ENCODE data around the gene PABPC1L2A. TPM values are rescaled to one million over a fixed set of nuclear protein-coding genes. Genes with fewer than 3 reads are reported as not detected.
"Not testable (repeated sequence)": the region's sequence is repeated elsewhere in the genome, so short reads cannot be mapped to it uniquely, and the experiment has no call there.

PABPC1L2A gene
- total and polyA plus RNA-seq, 9 donors = not detected

GRCh38 chrX:73076838-73077237 is 2.5 kb downstream of the PABPC1L2A start:
- TF ChIP-seq POLR2A (IDR thresholded peaks at IDR 0.05) = no peak
- TF ChIP-seq EP300 (IDR thresholded peaks at IDR 0.05) = no peak
- TF ChIP-seq CTCF (IDR thresholded peaks at IDR 0.05) = no peak
- Histone ChIP-seq H3K27ac (no peak overlapping the region), H3K9me3 (no peaks in the 10 kb centered on the region), H3K4me3 (no peak overlapping the region), H3K36me3 (no peaks in the 10 kb centered on the region), H3K4me1 (ENCODE audit: insufficient read depth) (no peaks in the 10 kb centered on the region), H3K27me3 (no peaks in the 10 kb centered on the region)
- intact Hi-C loops (cut with DNase I) = no loop called here
- 14 to 33% (median 26%) methylated on average over 2 of the region's 2 CpGs for WGBS, 3 donors
- no peak for DNase-seq

- intact Hi-C loops (cut with DNase I) = no loop called here
- TF ChIP-seq EP300 (IDR thresholded peaks at IDR 0.05) (no peak), POLR2A (IDR thresholded peaks at IDR 0.05) (no peak), CTCF (IDR thresholded peaks at IDR 0.05) (no peak)
- DNase-seq = no peak
Measured at GRCh38 chrX:73069365-73070035, 9.8 kb downstream of the PABPC1L2A start.

GRCh38 chrX:73068467-73069364 is 10.6 kb downstream of the PABPC1L2A start:
- Histone ChIP-seq H3K4me3 (no peak overlapping the region), H3K36me3 (no peaks in the 10 kb centered on the region), H3K27ac (no peak overlapping the region), H3K27me3 (no peaks in the 10 kb centered on the region), H3K9me3 (no peaks in the 10 kb centered on the region), H3K4me1 (ENCODE audit: insufficient read depth) (no peaks in the 10 kb centered on the region)
- 90 to 93% (median 90%) methylated on average over 35 to 44 of the region's 44 CpGs for WGBS, 3 donors
- intact Hi-C loops (cut with DNase I) = no loop called here
- no peak for DNase-seq
- no peak for TF ChIP-seq CTCF (IDR thresholded peaks at IDR 0.05)
- no peak for TF ChIP-seq POLR2A (IDR thresholded peaks at IDR 0.05)
- no peak for TF ChIP-seq EP300 (IDR thresholded peaks at IDR 0.05)

More at GRCh38 chrX:73069365-73070035, 9.8 kb downstream of the PABPC1L2A start:
- H3K27ac ChIP-seq = no peak overlapping the region
- no peaks in the 10 kb centered on the region for H3K27me3 ChIP-seq
- H3K9me3 ChIP-seq = no peaks in the 10 kb centered on the region
- WGBS, 3 donors = 90 to 93% (median 92%) methylated on average over 26 to 31 of the region's 31 CpGs
- no peaks in the 10 kb centered on the region for H3K36me3 ChIP-seq
- no peaks in the 10 kb centered on the region for H3K4me1 ChIP-seq (ENCODE audit: insufficient read depth)
- H3K4me3 ChIP-seq = no peak overlapping the region

GRCh38 chrX:73067761-73068466 is 11.4 kb downstream of the PABPC1L2A start:
- H3K4me1 ChIP-seq (ENCODE audit: insufficient read depth); H3K9me3 ChIP-seq; H3K36me3 ChIP-seq; DNase-seq; H3K4me3 ChIP-seq; H3K27me3 ChIP-seq; H3K27ac ChIP-seq; intact Hi-C loops (cut with DNase I): not testable (repeated sequence)
- 86 to 89% (median 88%) methylated on average over 18 to 24 of the region's 24 CpGs for WGBS, 3 donors
